MM.1S (cell line): ENCODE data around the gene PAPSS1.

Experiments
- DNase-seq: peaks from one replicate; pipeline ENCODE4 v3.0.0-alpha.2; 2015
- H2AFZ ChIP-seq: fragments of 300-600 bp; sonication (generic); 2 replicates; pipeline ENCODE4 v1.6.0; 2016; ENCODE audit warnings: antibody characterized with exemption, low read length
- H3F3A ChIP-seq: fragments of 300-600 bp; sonication (generic); 2 replicates; pipeline ENCODE4 v1.6.1; 2016; ENCODE audit warnings: mild to moderate bottlenecking, antibody characterized with exemption, low read length, moderate library complexity, mixed read lengths; ENCODE audit not compliant: insufficient read depth
- H3K27ac ChIP-seq: fragments of 300-600 bp; sonication (generic); 2 replicates; pipeline ENCODE4 v1.5.1; 2016; ENCODE audit warnings: mild to moderate bottlenecking, low read length
- H3K27me3 ChIP-seq: fragments of 300-600 bp; sonication (generic); replicated peaks from 2 replicates; pipeline ENCODE4 v1.6.0; 2016; ENCODE audit warnings: low read length; ENCODE audit not compliant: insufficient read depth
- H3K36me3 ChIP-seq: fragments of 300-600 bp; sonication (generic); replicated peaks from 2 replicates; pipeline ENCODE4 v1.6.1; 2016; ENCODE audit warnings: mild to moderate bottlenecking, low read length, mixed read lengths; ENCODE audit not compliant: insufficient read depth
- H3K4me1 ChIP-seq: fragments of 300-600 bp; sonication (generic); 2 replicates; pipeline ENCODE4 v1.6.1; 2016; ENCODE audit warnings: low read length, mixed read lengths
- H3K4me2 ChIP-seq: fragments of 300-600 bp; sonication (generic); 2 replicates; pipeline ENCODE4 v1.6.0; 2016; ENCODE audit warnings: low read depth, low read length
- H3K4me3 ChIP-seq: fragments of 300-600 bp; sonication (generic); 2 replicates; pipeline ENCODE4 v1.5.1; 2016; ENCODE audit warnings: low read length, mixed read lengths
- H3K79me2 ChIP-seq: fragments of 300-600 bp; sonication (generic); 2 replicates; pipeline ENCODE4 v1.6.1; 2016; ENCODE audit warnings: mixed run types, low read length, mixed read lengths
- H3K9ac ChIP-seq: fragments of 300-600 bp; sonication (generic); 2 replicates; pipeline ENCODE4 v1.6.1; 2016; ENCODE audit warnings: low read length, mixed read lengths
- H3K9me2 ChIP-seq: fragments of 300-600 bp; sonication (generic); replicated peaks from 2 replicates; pipeline ENCODE4 v1.6.1; 2016; ENCODE audit warnings: mild to moderate bottlenecking, low read length, mixed read lengths; ENCODE audit not compliant: insufficient read depth
- H3K9me3 ChIP-seq: fragments of 300-600 bp; sonication (generic); replicated peaks from 2 replicates; pipeline ENCODE4 v1.6.1; 2016; ENCODE audit warnings: mild to moderate bottlenecking, low read length, mixed read lengths; ENCODE audit not compliant: insufficient read depth
- H4K20me1 ChIP-seq: fragments of 300-600 bp; sonication (generic); 2 replicates; pipeline ENCODE4 v1.6.1; 2016; ENCODE audit warnings: mild to moderate bottlenecking, low read length, moderate library complexity, mixed read lengths; ENCODE audit not compliant: insufficient read depth
- CTCF ChIP-seq: fragments of 300-600 bp; sonication (generic); IDR thresholded peaks from 2 replicates; pipeline ENCODE4 v1.5.1; 2016; ENCODE audit warnings: antibody characterized with exemption, low read length, mixed read lengths
- EZH2 ChIP-seq: fragments of 300-600 bp; sonication (generic); optimal IDR thresholded peaks from 2 replicates; pipeline ENCODE3; 2017; ENCODE audit warnings: low read depth, mild to moderate bottlenecking, antibody characterized with exemption, low read length, mixed read lengths
- EZH2phosphoT487 ChIP-seq: fragments of 300-600 bp; sonication (generic); IDR thresholded peaks from 2 replicates; pipeline ENCODE4 v1.6.1; 2018; ENCODE audit warnings: antibody characterized with exemption, low read length

PAPSS1 gene

GRCh38 chr4:107575243-107575642 lies 144.8 kb downstream of the PAPSS1 start:
- no peaks in the 10 kb centered on the region for H4K20me1 ChIP-seq
- no peak overlapping the region for H3K4me2 ChIP-seq
- no peak overlapping the region for H3K9ac ChIP-seq
- no peak overlapping the region for H3K27ac ChIP-seq
- H3K9me2 ChIP-seq, result no peaks in the 10 kb centered on the region
- H3K4me1 ChIP-seq, result no peaks in the 10 kb centered on the region
- no peaks in the 10 kb centered on the region for H3K36me3 ChIP-seq
- H2AFZ ChIP-seq, result no peak overlapping the region
- H3K79me2 ChIP-seq, result no peaks in the 10 kb centered on the region
- no peak overlapping the region for H3K4me3 ChIP-seq
- no peak for DNase-seq
- no peaks in the 10 kb centered on the region for H3K9me3 ChIP-seq
- TF ChIP-seq EZH2, result no peak
- no peak for TF ChIP-seq CTCF
- TF ChIP-seq EZH2phosphoT487, result no peak
- no peaks in the 10 kb centered on the region for H3F3A ChIP-seq
- H3K27me3 ChIP-seq, result no peaks in the 10 kb centered on the region

- H3K27ac ChIP-seq, result no peak overlapping the region
- no peaks in the 10 kb centered on the region for H3K36me3 ChIP-seq
- H3K27me3 ChIP-seq, result no peaks in the 10 kb centered on the region
- H3F3A ChIP-seq, result no peaks in the 10 kb centered on the region
- no peaks in the 10 kb centered on the region for H3K79me2 ChIP-seq
- H3K4me3 ChIP-seq, result no peak overlapping the region
- no peaks in the 10 kb centered on the region for H4K20me1 ChIP-seq
- DNase-seq, result no peak
- TF ChIP-seq EZH2phosphoT487 (no peak), CTCF (no peak), EZH2 (no peak)
- H2AFZ ChIP-seq, result no peak overlapping the region
- no peak overlapping the region for H3K9ac ChIP-seq
- H3K9me2 ChIP-seq, result no peaks in the 10 kb centered on the region
- no peaks in the 10 kb centered on the region for H3K4me1 ChIP-seq
- no peaks in the 10 kb centered on the region for H3K9me3 ChIP-seq
- no peak overlapping the region for H3K4me2 ChIP-seq
These were observed 147.8 kb downstream of the PAPSS1 start for GRCh38 chr4:107572281-107572680.

- no peaks in the 10 kb centered on the region for H3K4me1 ChIP-seq
- TF ChIP-seq CTCF, result no peak
- TF ChIP-seq EZH2, result no peak
- TF ChIP-seq EZH2phosphoT487, result no peak
- no peak overlapping the region for H3K4me3 ChIP-seq
- H3K9me3 ChIP-seq, result no peaks in the 10 kb centered on the region
- DNase-seq, result no peak
- H3K27me3 ChIP-seq, result no peaks in the 10 kb centered on the region
- no peaks in the 10 kb centered on the region for H3K36me3 ChIP-seq
- H3K9ac ChIP-seq, result no peak overlapping the region
- no peaks in the 10 kb centered on the region for H3K9me2 ChIP-seq
- H4K20me1 ChIP-seq, result no peaks in the 10 kb centered on the region
- no peak overlapping the region for H2AFZ ChIP-seq
- H3F3A ChIP-seq, result no peaks in the 10 kb centered on the region
- H3K79me2 ChIP-seq, result no peaks in the 10 kb centered on the region
- H3K27ac ChIP-seq, result no peak overlapping the region
- no peak overlapping the region for H3K4me2 ChIP-seq
These were observed 149.1 kb downstream of the PAPSS1 start for GRCh38 chr4:107570952-107571351.
